HG03095 (cell line): ENCODE data around the gene VMAC.

Experiments used
- ATAC-seq: cut with Tn5 transposase; IDR thresholded peaks from one replicate; pipeline ENCODE4 v1.9.1; 2021; ENCODE audit warnings: moderate library complexity; ENCODE audit not compliant: unreplicated experiment

VMAC gene

GRCh38 chr19:5951338-5951861, 46.7 kb downstream of the VMAC start:
- no peak for ATAC-seq

- no peak for ATAC-seq
Observed at GRCh38 chr19:5952193-5953029, 47.7 kb downstream of the VMAC start.

- no peak for ATAC-seq
Observed at GRCh38 chr19:5953030-5953589, 48.4 kb downstream of the VMAC start.

GRCh38 chr19:5953680-5954213, 49.1 kb downstream of the VMAC start:
- no peak for ATAC-seq

GRCh38 chr19:5954293-5954692, 49.6 kb downstream of the VMAC start:
- no peak for ATAC-seq

GRCh38 chr19:5955636-5955935, 50.9 kb downstream of the VMAC start:
- no peak for ATAC-seq

GRCh38 chr19:5956323-5956722, 51.7 kb downstream of the VMAC start:
- ATAC-seq, result no peak

GRCh38 chr19:5956728-5957127, 52.1 kb downstream of the VMAC start:
- no peak for ATAC-seq

- no peak for ATAC-seq
Observed at GRCh38 chr19:5957170-5957569, 52.5 kb downstream of the VMAC start.

GRCh38 chr19:5958074-5958850, 53.6 kb downstream of the VMAC start:
- ATAC-seq, result no peak

- ATAC-seq, result no peak
Observed at GRCh38 chr19:5958851-5959122, 54.1 kb downstream of the VMAC start.

- no peak for ATAC-seq
Observed at GRCh38 chr19:5959260-5960004, 54.8 kb downstream of the VMAC start.
